Sigmoid colon (tissue), 7 donors: ENCODE data around the gene OLFML3. TPM values are rescaled to one million over a fixed set of nuclear protein-coding genes. Genes with fewer than 3 reads are reported as not detected.
"Not testable (repeated sequence)": the region's sequence is repeated elsewhere in the genome, so short reads cannot be mapped to it uniquely, and the experiment has no call there.

Experiments used
- DNase-seq: peaks from one replicate; pipeline ENCODE4 v3.0.0-alpha.2; 2019
- H3K27ac ChIP-seq, 4 donors: fragments of 200-600 bp; sonication (generic); one replicate each; pipeline ENCODE4 v1.5.1; 2016 to 2019; ENCODE audit warnings: mild to moderate bottlenecking in 1 of 4
- H3K27me3 ChIP-seq, 3 donors: fragments of 200-600 bp; sonication (generic); one replicate each; pipeline ENCODE4 v1.5.1; 2019; ENCODE audit warnings: mild to moderate bottlenecking in 1 of 3
- H3K36me3 ChIP-seq, 4 donors: fragments of 200-600 bp; sonication (generic); one replicate each; pipeline ENCODE4 v1.5.1; 2016 to 2019
- H3K4me1 ChIP-seq, 4 donors: fragments of 200-600 bp; sonication (generic); one replicate each; pipeline ENCODE4 v1.5.1; 2017 to 2019
- H3K4me3 ChIP-seq, 4 donors: fragments of 200-600 bp; sonication (generic); one replicate each; pipeline ENCODE4 v1.5.1; 2017 to 2019; ENCODE audit warnings: mild to moderate bottlenecking in 2 of 4, moderate library complexity in 1 of 4
- H3K9me3 ChIP-seq, 4 donors: fragments of 200-600 bp in 3 of 4; sonication (generic) in 3 of 4; one replicate each; pipeline versions ENCODE4 v1.5.1 to v1.6.1; 2013 to 2019
- CTCF ChIP-seq, 4 experiments: fragments of 450-650 bp in 3 of 4; fragments of 200-600 bp in 1 of 4; IDR thresholded peaks; one replicate each; pipeline ENCODE4 v1.5.1; 2016 to 2019; ENCODE audit warnings: antibody characterized with exemption in 4 of 4, mild to moderate bottlenecking in 3 of 4, moderate library complexity in 2 of 4
- EP300 ChIP-seq, 4 donors: sonication (generic); formaldehyde crosslinking; IDR thresholded peaks; one replicate each; pipeline ENCODE4 v1.6.1; 2017; ENCODE audit warnings: antibody characterized with exemption in 4 of 4
- POLR2A ChIP-seq, 2 donors: fragments of 450-650 bp; IDR thresholded peaks; one replicate each; pipeline ENCODE4 v1.6.1; 2016; ENCODE audit warnings: antibody characterized with exemption in 2 of 2, mild to moderate bottlenecking in 2 of 2, moderate library complexity in 2 of 2
- POLR2AphosphoS5 ChIP-seq, 4 donors: sonication (generic); formaldehyde crosslinking; IDR thresholded peaks; one replicate each; pipeline ENCODE4 v1.6.1; 2017; ENCODE audit warnings: antibody characterized with exemption in 4 of 4
- WGBS, 2 donors: extraction: QIAGEN DNeasy Blood & Tissue Kit; methylation state at CpG; one replicate each; pipeline ENCODE4 v1.1.7; 2013; 5-methylcytosine and 5-hydroxymethylcytosine counted together
- intact Hi-C: fragments of 100-400 bp; cut with DNase I; formaldehyde crosslinking; loops from one replicate; pipeline ENCODE4 v1.15.1; 2023
- polyA plus RNA-seq, 3 donors: library from polyadenylated mRNA; stranded (reverse); fragments of 200-250 nt; gene quantifications; one replicate each; pipeline ENCODE4 v1.2.3, GENCODE V29; 2013
- total RNA-seq, 4 donors: library from RNA; depleted of rRNA; stranded (reverse); fragments of >200 nt; gene quantifications; one replicate each; pipeline ENCODE4 v1.1.0, GENCODE V29; 2016
- donor health status: healthy with polysubstance abuse.
- donor health status: Bipolar disorder and iron deficiency.
- donor health status: healthy.

Gene OLFML3
- total and polyA plus RNA-seq, 7 donors: 14.1 to 149 (median 94.0) TPM

GRCh38 chr1:114008480-114008941 lies 29.2 kb downstream of the OLFML3 start:
- Histone ChIP-seq H3K36me3 (no peaks in the 10 kb centered on the region), H3K27me3 (no peaks in the 10 kb centered on the region), H3K9me3 (no peaks in the 10 kb centered on the region), H3K4me3 (no peak overlapping the region), H3K4me1 (no peaks in the 10 kb centered on the region), H3K27ac (no peak overlapping the region)
- WGBS, 2 donors: 85 to 89% methylated on average over 2 of the region's 2 CpGs
- intact Hi-C loops: no loop called here
- no peak for TF ChIP-seq CTCF (IDR thresholded peaks at IDR 0.05)
- no peak for TF ChIP-seq EP300 (IDR thresholded peaks at IDR 0.05)
- no peak for TF ChIP-seq POLR2A (IDR thresholded peaks at IDR 0.05)
- no peak for TF ChIP-seq POLR2AphosphoS5 (IDR thresholded peaks at IDR 0.05)
- DNase-seq: no peak

GRCh38 chr1:114008993-114009392 lies 29.7 kb downstream of the OLFML3 start:
- Histone ChIP-seq H3K4me1 (no peaks in the 10 kb centered on the region), H3K4me3 (no peak overlapping the region), H3K9me3 (no peaks in the 10 kb centered on the region), H3K27me3 (no peaks in the 10 kb centered on the region), H3K27ac (no peak overlapping the region), H3K36me3 (no peaks in the 10 kb centered on the region)
- DNase-seq: no peak
- intact Hi-C loops: no loop called here
- no peak for TF ChIP-seq CTCF (IDR thresholded peaks at IDR 0.05)
- TF ChIP-seq POLR2A (IDR thresholded peaks at IDR 0.05): no peak
- no peak for TF ChIP-seq EP300 (IDR thresholded peaks at IDR 0.05)
- no peak for TF ChIP-seq POLR2AphosphoS5 (IDR thresholded peaks at IDR 0.05)

- H3K4me3 ChIP-seq: no peak overlapping the region
- intact Hi-C loops: no loop called here
- H3K27me3 ChIP-seq: peaks cover 0 to 3% (median 0%) of the 10 kb centered on the region in 3 donors
- no peaks in the 10 kb centered on the region for H3K9me3 ChIP-seq
- DNase-seq: no peak
- TF ChIP-seq POLR2A (IDR thresholded peaks at IDR 0.05) (no peak), EP300 (IDR thresholded peaks at IDR 0.05) (no peak)
- 15 to 48% methylated on average over 1 of the region's 1 CpG for WGBS, 2 donors
- H3K4me1 ChIP-seq: no peaks in the 10 kb centered on the region
- H3K36me3 ChIP-seq: no peaks in the 10 kb centered on the region
- no peak overlapping the region for H3K27ac ChIP-seq
Observed at GRCh38 chr1:114009393-114009792, 30.1 kb downstream of the OLFML3 start.

- WGBS, 2 donors: 58 to 64% methylated on average over 9 of the region's 9 CpGs
- intact Hi-C loops: no loop called here
- Histone ChIP-seq H3K4me3 (no peak overlapping the region), H3K27me3 (peaks cover 0 to 3% (median 0%) of the 10 kb centered on the region in 3 donors), H3K4me1 (no peaks in the 10 kb centered on the region), H3K36me3 (no peaks in the 10 kb centered on the region), H3K9me3 (no peaks in the 10 kb centered on the region), H3K27ac (no peak overlapping the region)
- DNase-seq: no peak
- no peak for TF ChIP-seq EP300 (IDR thresholded peaks at IDR 0.05)
- no peak for TF ChIP-seq POLR2AphosphoS5 (IDR thresholded peaks at IDR 0.05)
Observed at GRCh38 chr1:114010433-114011184, 31.3 kb downstream of the OLFML3 start.

GRCh38 chr1:114011796-114012195 lies 32.5 kb downstream of the OLFML3 start:
- Histone ChIP-seq H3K4me3 (no peak overlapping the region), H3K9me3 (no peaks in the 10 kb centered on the region), H3K36me3 (no peaks in the 10 kb centered on the region), H3K27ac (no peak overlapping the region), H3K27me3 (peaks cover 0 to 3% (median 0%) of the 10 kb centered on the region in 3 donors), H3K4me1 (no peaks in the 10 kb centered on the region)
- no peak for TF ChIP-seq CTCF (IDR thresholded peaks at IDR 0.05)
- TF ChIP-seq POLR2AphosphoS5 (IDR thresholded peaks at IDR 0.05): no peak
- no peak for TF ChIP-seq EP300 (IDR thresholded peaks at IDR 0.05)
- no peak for TF ChIP-seq POLR2A (IDR thresholded peaks at IDR 0.05)
- no peak for DNase-seq
- intact Hi-C loops: no loop called here

- intact Hi-C loops: no loop called here
- Histone ChIP-seq H3K4me1 (no peaks in the 10 kb centered on the region), H3K27ac (no peak overlapping the region), H3K36me3 (no peaks in the 10 kb centered on the region), H3K4me3 (no peak overlapping the region), H3K9me3 (no peaks in the 10 kb centered on the region), H3K27me3 (peaks cover 0 to 3% (median 0%) of the 10 kb centered on the region in 3 donors)
- 53 to 80% methylated on average over 2 of the region's 2 CpGs for WGBS, 2 donors
- no peak for DNase-seq
- TF ChIP-seq POLR2AphosphoS5 (IDR thresholded peaks at IDR 0.05) (no peak), EP300 (IDR thresholded peaks at IDR 0.05) (no peak), POLR2A (IDR thresholded peaks at IDR 0.05) (no peak)
Observed at GRCh38 chr1:114015075-114015474, 35.8 kb downstream of the OLFML3 start.

GRCh38 chr1:114019724-114020123 lies 40.5 kb downstream of the OLFML3 start:
- H3K27ac ChIP-seq, intact Hi-C loops, H3K4me3 ChIP-seq, H3K9me3 ChIP-seq, H3K27me3 ChIP-seq, DNase-seq, H3K36me3 ChIP-seq, H3K4me1 ChIP-seq: not testable (repeated sequence)
- 93 to 95% methylated on average over 3 of the region's 3 CpGs for WGBS, 2 donors
